PC-9 (cell line): Measurements from ENCODE around the gene HPS3. TPM values are rescaled to one million over a fixed set of nuclear protein-coding genes. Genes with fewer than 3 reads are reported as not detected.
A peak's percentile ranks its signal among the peaks of the same experiment; 100 is the strongest.

ENCODE experiments used
- BruUV-seq: library from RNA; stranded (reverse); fragments of 400-500 nt; replicated peaks from 2 replicates; lab custom pipeline; 2021; lab: Mats Ljungman, UMichigan
- CTCF ChIA-PET: fragments of 300-600 bp; sonication (Branson Sonifier 250); formaldehyde crosslinking; loops from one replicate; lab custom pipeline; 2022; ENCODE audit warnings: antibody characterized with exemption; lab: Charles Lee
- POLR2A ChIA-PET: fragments of 300-600 bp; sonication (Branson Sonifier 250); formaldehyde crosslinking; loops from one replicate; lab custom pipeline; 2022; ENCODE audit warnings: antibody characterized with exemption; ENCODE audit not compliant: unreplicated experiment; lab: Charles Lee
- DNase-seq, 2 experiments: peaks; one replicate each; pipeline versions ENCODE4 v3.0.0 to v3.0.0-alpha.2; 2015 to 2022; ENCODE audit warnings: mixed read lengths in 1 of 2
- H2AFZ ChIP-seq: fragments of 200-600 bp; sonication (generic); 2 replicates; pipeline ENCODE4 v1.8.1; 2017; ENCODE audit warnings: antibody characterized with exemption
- H3F3A ChIP-seq: fragments of 200-600 bp; sonication (generic); 2 replicates; pipeline ENCODE4 v1.8.1; 2017; ENCODE audit warnings: antibody characterized with exemption, mild to moderate bottlenecking, low read depth; ENCODE audit not compliant: insufficient read depth
- H3K27ac ChIP-seq: fragments of 200-600 bp; sonication (generic); 2 replicates; pipeline ENCODE4 v1.6.1; 2016; ENCODE audit warnings: mixed run types
- H3K27me3 ChIP-seq: fragments of 200-600 bp; sonication (generic); 2 replicates; pipeline ENCODE4 v1.6.1; 2016; ENCODE audit warnings: low read depth, mixed run types; ENCODE audit not compliant: insufficient read depth
- H3K36me3 ChIP-seq: fragments of 200-600 bp; sonication (generic); 2 replicates; pipeline ENCODE4 v1.6.1; 2016; ENCODE audit warnings: low read depth, mixed run types
- H3K4me1 ChIP-seq: fragments of 200-600 bp; sonication (generic); replicated peaks from 2 replicates; pipeline ENCODE4 v1.6.1; 2016; ENCODE audit warnings: mixed run types; ENCODE audit not compliant: insufficient read depth
- H3K4me2 ChIP-seq: fragments of 200-600 bp; sonication (generic); 2 replicates; pipeline ENCODE4 v1.6.1; 2017; ENCODE audit warnings: mixed run types
- H3K4me3 ChIP-seq: fragments of 200-600 bp; sonication (generic); 2 replicates; pipeline ENCODE4 v1.6.1; 2016; ENCODE audit warnings: mixed run types
- H3K79me2 ChIP-seq: fragments of 200-600 bp; sonication (generic); 2 replicates; pipeline ENCODE4 v1.6.1; 2017; ENCODE audit warnings: low read depth, mixed run types
- H3K9me2 ChIP-seq: fragments of 200-600 bp; sonication (generic); 2 replicates; pipeline ENCODE4 v1.8.1; 2017; ENCODE audit warnings: mild to moderate bottlenecking; ENCODE audit not compliant: insufficient read depth
- H3K9me3 ChIP-seq: fragments of 200-600 bp; sonication (generic); 2 replicates; pipeline ENCODE4 v1.8.1; 2016; ENCODE audit warnings: low read depth; ENCODE audit not compliant: insufficient read depth
- H4K20me1 ChIP-seq: fragments of 200-600 bp; sonication (generic); 2 replicates; pipeline ENCODE4 v1.8.1; 2017; ENCODE audit not compliant: insufficient read depth
- CTCF ChIP-seq: fragments of 200-600 bp; sonication (generic); conservative IDR thresholded peaks from 2 replicates; pipeline ENCODE4 v1.6.1; 2017; ENCODE audit warnings: mixed run types, antibody characterized with exemption, mild to moderate bottlenecking, moderate library complexity
- EZH2 ChIP-seq: fragments of 200-600 bp; sonication (generic); IDR thresholded peaks from 2 replicates; pipeline ENCODE4 v1.8.0; 2017; ENCODE audit warnings: antibody characterized with exemption, low read depth
- intact Hi-C: fragments of 100-400 bp; cut with micrococcal nuclease; formaldehyde crosslinking; loops from one replicate; pipeline ENCODE4 v1.10.0; 2022; ENCODE audit not compliant: unreplicated experiment
- total RNA-seq: library from RNA; stranded (reverse); gene quantifications from 2 replicates; pipeline ENCODE4 v1.2.3, GENCODE V29; 2021

The HPS3 gene
- total RNA-seq, 1 experiment from 2014 or later = 33.4 TPM

- Histone ChIP-seq H3K27ac (no peak overlapping the region), H3K4me1 (peaks cover 13% of the 10 kb centered on the region; the same call in 1 of the 2 replicates), H3F3A (no peaks in the 10 kb centered on the region; the same call in 1 of the 2 replicates), H3K36me3 (0 out of 2 replicates have a peak, but pooled peaks cover 4% of the 10 kb centered on the region), H4K20me1 (no peaks in the 10 kb centered on the region), H3K79me2 (peaks cover 23% of the 10 kb centered on the region), H2AFZ (no peak overlapping the region), H3K4me3 (no peak overlapping the region), H3K27me3 (no peaks in the 10 kb centered on the region), H3K4me2 (no peak overlapping the region), H3K9me3 (no peaks in the 10 kb centered on the region; the same call in 1 of the 2 replicates), H3K9me2 (no peaks in the 10 kb centered on the region)
- no TSS peak for BruUV-seq
- TF ChIP-seq CTCF = no peak
- TF ChIP-seq EZH2 = no peak
- ChIA-PET POLR2A (no interaction called here), CTCF (no interaction called here)
- intact Hi-C loops = no loop called here
- no peak for DNase-seq
Measured at GRCh38 chr3:149081772-149082171, 47.7 kb upstream of the HPS3 start.

GRCh38 chr3:149085828-149086231 is 43.6 kb upstream of the HPS3 start:
- H3K27me3 ChIP-seq = no peaks in the 10 kb centered on the region
- 0 out of 2 replicates have a peak, but pooled peaks cover 4% of the 10 kb centered on the region for H3K36me3 ChIP-seq
- H3K4me3 ChIP-seq = peak overlapping the region; percentile 79
- H2AFZ ChIP-seq = peak overlapping the region; percentile 95
- peaks cover 23% of the 10 kb centered on the region for H3K79me2 ChIP-seq
- ChIA-PET POLR2A (interaction anchor here (0.7 kb wide), 1 partner anchor 35 kb away, joined by 4 read pairs; no protein-coding TSS in a partner anchor), CTCF (no interaction called here)
- no peak for TF ChIP-seq EZH2
- no peak for TF ChIP-seq CTCF
- H3K9me2 ChIP-seq = no peaks in the 10 kb centered on the region
- DNase-seq = no peak
- H3K9me3 ChIP-seq = no peaks in the 10 kb centered on the region; the same call in 1 of the 2 replicates
- BruUV-seq = TSS peak; percentile 61
- intact Hi-C loops = loop anchor here (1.0 to 5.0 kb wide), 2 partner anchors 47 to 94 kb away; partner anchors contain the start of gene GYG1
- peak overlapping the region; percentile 88 for H3K4me2 ChIP-seq
- no peaks in the 10 kb centered on the region; the same call in 1 of the 2 replicates for H3F3A ChIP-seq
- H3K27ac ChIP-seq = no peak overlapping the region
- H3K4me1 ChIP-seq = peaks cover 13% of the 10 kb centered on the region; the same call in 1 of the 2 replicates
- H4K20me1 ChIP-seq = no peaks in the 10 kb centered on the region

GRCh38 chr3:149086232-149086988 is 43.0 kb upstream of the HPS3 start, which contains the start of gene HLTF:
HLTF (minus strand) TSS chr3:149086533; CDS start chr3:149086336, 197 bp downstream.
- no TSS peak for BruUV-seq
- Histone ChIP-seq H3K79me2 (peaks cover 23% of the 10 kb centered on the region), H3K9me3 (no peaks in the 10 kb centered on the region; the same call in 1 of the 2 replicates), H3K4me2 (peak within 1 kb of the TSS; percentile 88), H2AFZ (peak within 1 kb of the TSS; percentile 95), H3K9me2 (no peaks in the 10 kb centered on the region), H3F3A (no peaks in the 10 kb centered on the region; the same call in 1 of the 2 replicates), H3K4me1 (peaks cover 13% of the 10 kb centered on the region; the same call in 1 of the 2 replicates), H4K20me1 (no peaks in the 10 kb centered on the region), H3K27ac (no peak within 1 kb of the TSS), H3K4me3 (peak within 1 kb of the TSS; percentile 79), H3K27me3 (no peaks in the 10 kb centered on the region), H3K36me3 (0 out of 2 replicates have a peak, but pooled peaks cover 4% of the 10 kb centered on the region)
- TF ChIP-seq EZH2 = no peak
- TF ChIP-seq CTCF = no peak
- intact Hi-C loops = loop anchor here (1.0 to 5.0 kb wide), 2 partner anchors 47 to 94 kb away; partner anchors contain the start of gene GYG1
- CTCF ChIA-PET = no interaction called here
- DNase-seq = peak; percentile 90 to 93
- POLR2A ChIA-PET = no interaction called here
